ENCODE results near the gene LAMB4. TPM values are rescaled to one million over a fixed set of nuclear protein-coding genes. Genes with fewer than 3 reads are reported as not detected.

Gene LAMB4
- total and polyA plus RNA-seq, 2 of the 8 experiments (the other 6 are each of a cell fraction or from before 2014, with no cell fraction given), result not detected

GRCh38 chr7:108091461-108091831, 38.7 kb downstream of the LAMB4 start:
- Histone ChIP-seq H3K79me1 (ENCODE audit: low read depth, low read length) (no peaks in the 10 kb centered on the region), H3K56ac (replicated peaks; ENCODE audit: insufficient read length, low read depth, low read length) (no peak overlapping the region), H4K8ac (ENCODE audit: extremely low read depth, insufficient read depth, low read length) (no peak overlapping the region), H2BK120ac (replicated peaks; ENCODE audit: low read depth, low read length) (no peak overlapping the region), H2BK5ac (ENCODE audit: low read depth, low read length) (no peak overlapping the region), H3K14ac (ENCODE audit: insufficient read length) (no peak overlapping the region), H4K91ac (replicated peaks; ENCODE audit: insufficient read length, low read length) (no peak overlapping the region), H3K4me2 (ENCODE audit: insufficient read depth in 1 of 2, low read depth in 2 of 2, low read length in 2 of 2) (no peak overlapping the region), H2AK5ac (ENCODE audit: low read depth, low read length) (no peak overlapping the region), H2BK20ac (ENCODE audit: low read length) (no peak overlapping the region), H3K23me2 (ENCODE audit: low read depth, low read length) (no peaks in the 10 kb centered on the region), H3K36me3 (ENCODE audit: control insufficient read depth in 2 of 4, insufficient read depth in 4 of 4, low read length in 3 of 4) (no peaks in the 10 kb centered on the region), H3K23ac (ENCODE audit: insufficient read length) (no peak overlapping the region), H3K4ac (replicated peaks; ENCODE audit: insufficient read length, low read depth, low read length) (no peak overlapping the region), H4K20me1 (replicated peaks in 1 of 2; ENCODE audit: control insufficient read depth in 1 of 2, insufficient read depth in 2 of 2, low read length in 2 of 2) (no peaks in the 10 kb centered on the region), H2BK15ac (ENCODE audit: low read length) (no peak overlapping the region), H3K4me3 (ENCODE audit: extremely low read depth in 1 of 4, insufficient read depth in 2 of 4, low read depth in 3 of 4, low read length in 4 of 4) (no peak overlapping the region), H2BK12ac (ENCODE audit: low read depth, low read length) (no peak overlapping the region), H3K27ac (ENCODE audit: low read depth, low read length) (no peak overlapping the region), H3K4me1 (replicated peaks in 1 of 4; ENCODE audit: control insufficient read depth in 3 of 4, insufficient read depth in 4 of 4, low read length in 3 of 4) (peaks cover 0 to 6% (median 0%) of the 10 kb centered on the region in 4 experiments; a peak in 1 of 7 replicates), H3K79me2 (ENCODE audit: control insufficient read depth in 1 of 2, insufficient read depth in 2 of 2, low read length in 2 of 2) (no peaks in the 10 kb centered on the region), H3K9me3 (ENCODE audit: insufficient read depth in 2 of 2, low read depth in 1 of 2, low read length in 1 of 2) (no peaks in the 10 kb centered on the region), H3K27me3 (replicated peaks in 1 of 4; ENCODE audit: control insufficient read depth in 3 of 4, extremely low read depth in 1 of 4, insufficient read depth in 3 of 4, low read length in 3 of 4) (no peaks in the 10 kb centered on the region), H3K9ac (replicated peaks in 1 of 4; ENCODE audit: extremely low read depth in 1 of 4, low read depth in 3 of 4, low read length in 3 of 4) (no peak overlapping the region), H4K5ac (ENCODE audit: insufficient read length, low read depth, low read length) (no peak overlapping the region), H3K18ac (ENCODE audit: extremely low read depth, low read length) (no peak overlapping the region), H2AFZ (ENCODE audit: low read length) (no peak overlapping the region)
- no peak for FAIRE-seq
- WGBS, 2 experiments (ENCODE audit: extremely low coverage in 1 of 2, insufficient coverage in 1 of 2, insufficient read length in 1 of 2, insufficient replicate concordance in 2 of 2, low coverage in 1 of 2, low lambda C conversion rate in 2 of 2, missing lambda C conversion rate in 1 of 2), result 87% methylated on average over 7 of the region's 7 CpGs; no CpG with 5 or more reads in 1 of the 2 experiments
- DNase-seq (ENCODE audit: low read depth in 1 of 2, low spot score in 2 of 2), result no peak
- POLR2A ChIA-PET (ENCODE audit: partially characterized antibody), result interaction anchor here (0.6 kb wide), 1 partner anchor 806 kb away, joined by 4 read pairs; no protein-coding TSS in a partner anchor
- CTCF ChIA-PET (ENCODE audit: partially characterized antibody), result no interaction called here
- TF ChIP-seq TEAD4 (IDR thresholded peaks at IDR 0.05; ENCODE audit: low read depth, low read length) (no peak), SRF (IDR thresholded peaks at IDR 0.05; ENCODE audit: low read depth, low read length) (no peak), JUND (IDR thresholded peaks at IDR 0.05; ENCODE audit: low read length) (no peak), CTBP2 (IDR thresholded peaks at IDR 0.05; ENCODE audit: borderline replicate concordance, insufficient read depth, insufficient read length, low read length) (no peak), E2F6 (IDR thresholded peaks at IDR 0.05) (no peak), POLR2A (IDR thresholded peaks at IDR 0.05; ENCODE audit: control extremely low read depth in 1 of 2, low read depth in 2 of 2, low read length in 2 of 2) (no peak), HDAC2 (IDR thresholded peaks at IDR 0.05; ENCODE audit: borderline replicate concordance in 1 of 2, low read depth in 2 of 2, low read length in 2 of 2) (no peak), TCF12 (IDR thresholded peaks at IDR 0.05; ENCODE audit: low read depth, low read length) (no peak), SP2 (IDR thresholded peaks at IDR 0.05; ENCODE audit: low read length) (no peak), SIN3A (conservative IDR thresholded peaks at IDR 0.05 in 1 of 2, IDR thresholded peaks at IDR 0.05 in 1 of 2; ENCODE audit: low read depth in 1 of 2, low read length in 2 of 2) (no peak), PHF8 (conservative IDR thresholded peaks at IDR 0.05; ENCODE audit: low read depth, low read length) (no peak), SP1 (IDR thresholded peaks at IDR 0.05; ENCODE audit: low read depth, low read length) (no peak), NRF1 (IDR thresholded peaks at IDR 0.05; ENCODE audit: low read depth, low read length) (no peak), KDM4A (IDR thresholded peaks at IDR 0.05; ENCODE audit: low read depth, low read length, severe bottlenecking) (no peak), SIX5 (IDR thresholded peaks at IDR 0.05; ENCODE audit: low read depth, low read length) (no peak)

Measured in H1 (cell line).